ENCODE results near the gene DLGAP1.

The DLGAP1 gene

GRCh38 chr18:3466872-3467271, 988.2 kb downstream of the DLGAP1 start:
- in situ Hi-C loops (cut with HindIII; ENCODE audit: low sequenced_read_pairs) = loop anchor here (25.0 kb wide), 1 partner anchor 180 kb away; no protein-coding TSS in a partner anchor

GRCh38 chr18:3466045-3466444, 989.1 kb downstream of the DLGAP1 start:
- in situ Hi-C loops (cut with HindIII; ENCODE audit: low sequenced_read_pairs) = loop anchor here (25.0 kb wide), 1 partner anchor 179 kb away; no protein-coding TSS in a partner anchor

GRCh38 chr18:3463051-3463450, 992.1 kb downstream of the DLGAP1 start:
- in situ Hi-C loops (cut with HindIII; ENCODE audit: low sequenced_read_pairs) = loop anchor here (25.0 kb wide), 1 partner anchor 176 kb away; no protein-coding TSS in a partner anchor

- in situ Hi-C loops (cut with HindIII; ENCODE audit: low sequenced_read_pairs) = loop anchor here (25.0 kb wide), 1 partner anchor 174 kb away; no protein-coding TSS in a partner anchor
Measured at GRCh38 chr18:3461704-3462103, 993.4 kb downstream of the DLGAP1 start.

GRCh38 chr18:3460823-3461398, 994.2 kb downstream of the DLGAP1 start:
- in situ Hi-C loops (cut with HindIII; ENCODE audit: low sequenced_read_pairs) = loop anchor here (25.0 kb wide), 1 partner anchor 174 kb away; no protein-coding TSS in a partner anchor

- in situ Hi-C loops (cut with HindIII; ENCODE audit: low sequenced_read_pairs) = loop anchor here (10.0 to 25.0 kb wide), 2 partner anchors 126 to 172 kb away; no protein-coding TSS in a partner anchor
Measured at GRCh38 chr18:3458952-3459853, 995.9 kb downstream of the DLGAP1 start.

GRCh38 chr18:3458378-3458777, 996.7 kb downstream of the DLGAP1 start:
- in situ Hi-C loops (cut with HindIII; ENCODE audit: low sequenced_read_pairs) = loop anchor here (10.0 to 25.0 kb wide), 2 partner anchors 126 to 171 kb away; no protein-coding TSS in a partner anchor

- in situ Hi-C loops (cut with HindIII; ENCODE audit: low sequenced_read_pairs) = loop anchor here (10.0 to 25.0 kb wide), 2 partner anchors 128 to 170 kb away; no protein-coding TSS in a partner anchor
Measured at GRCh38 chr18:3457261-3457724, 997.8 kb downstream of the DLGAP1 start.

GRCh38 chr18:3456686-3457069, 998.4 kb downstream of the DLGAP1 start:
- in situ Hi-C loops (cut with HindIII; ENCODE audit: low sequenced_read_pairs) = loop anchor here (10.0 to 25.0 kb wide), 2 partner anchors 128 to 169 kb away; no protein-coding TSS in a partner anchor

GRCh38 chr18:3455907-3456685, 999.0 kb downstream of the DLGAP1 start:
- in situ Hi-C loops (cut with HindIII; ENCODE audit: low sequenced_read_pairs) = loop anchor here (10.0 to 25.0 kb wide), 2 partner anchors 129 to 169 kb away; no protein-coding TSS in a partner anchor

GRCh38 chr18:3455090-3455635, 999.9 kb downstream of the DLGAP1 start:
- in situ Hi-C loops (cut with HindIII; ENCODE audit: low sequenced_read_pairs) = loop anchor here (10.0 to 25.0 kb wide), 2 partner anchors 130 to 168 kb away; no protein-coding TSS in a partner anchor

GRCh38 chr18:3454365-3455089, 1000.6 kb downstream of the DLGAP1 start:
- in situ Hi-C loops (cut with HindIII; ENCODE audit: low sequenced_read_pairs) = loop anchor here (10.0 to 25.0 kb wide), 2 partner anchors 130 to 167 kb away; no protein-coding TSS in a partner anchor

GRCh38 chr18:3453540-3454364, 1001.4 kb downstream of the DLGAP1 start:
- in situ Hi-C loops (cut with HindIII; ENCODE audit: low sequenced_read_pairs) = loop anchor here (10.0 to 25.0 kb wide), 2 partner anchors 131 to 166 kb away; no protein-coding TSS in a partner anchor

- in situ Hi-C loops (cut with HindIII; ENCODE audit: low sequenced_read_pairs) = loop anchor here (10.0 to 25.0 kb wide), 2 partner anchors 132 to 166 kb away; no protein-coding TSS in a partner anchor
Measured at GRCh38 chr18:3452750-3453539, 1002.2 kb downstream of the DLGAP1 start.

GRCh38 chr18:3451989-3452749, 1002.9 kb downstream of the DLGAP1 start:
- in situ Hi-C loops (cut with HindIII; ENCODE audit: low sequenced_read_pairs) = loop anchor here (10.0 to 25.0 kb wide), 2 partner anchors 133 to 165 kb away; no protein-coding TSS in a partner anchor

GRCh38 chr18:3451183-3451988, 1003.7 kb downstream of the DLGAP1 start:
- in situ Hi-C loops (cut with HindIII; ENCODE audit: low sequenced_read_pairs) = loop anchor here (10.0 to 25.0 kb wide), 2 partner anchors 133 to 164 kb away; no protein-coding TSS in a partner anchor

Measured in DLD1 (cell line).